ENCODE data around the gene HSF5. TPM values are rescaled to one million over a fixed set of nuclear protein-coding genes. Genes with fewer than 3 reads are reported as not detected.
A peak's percentile ranks its signal among the peaks of the same experiment; 100 is the strongest.

Gene HSF5
- total and polyA plus RNA-seq, 8 donors = 0.18 TPM; not detected in 7

- peak in 1 of 2 donors; percentile 60 for DNase-seq
- H3K4me3 ChIP-seq = peak overlapping the region; percentile 80 to 88 (median 84)
- TF ChIP-seq EP300 (IDR thresholded peaks at IDR 0.05) (no peak), POLR2A (IDR thresholded peaks at IDR 0.05) (no peak), POLR2AphosphoS5 (IDR thresholded peaks at IDR 0.05) (no peak)
- TF ChIP-seq, protein P1, sequence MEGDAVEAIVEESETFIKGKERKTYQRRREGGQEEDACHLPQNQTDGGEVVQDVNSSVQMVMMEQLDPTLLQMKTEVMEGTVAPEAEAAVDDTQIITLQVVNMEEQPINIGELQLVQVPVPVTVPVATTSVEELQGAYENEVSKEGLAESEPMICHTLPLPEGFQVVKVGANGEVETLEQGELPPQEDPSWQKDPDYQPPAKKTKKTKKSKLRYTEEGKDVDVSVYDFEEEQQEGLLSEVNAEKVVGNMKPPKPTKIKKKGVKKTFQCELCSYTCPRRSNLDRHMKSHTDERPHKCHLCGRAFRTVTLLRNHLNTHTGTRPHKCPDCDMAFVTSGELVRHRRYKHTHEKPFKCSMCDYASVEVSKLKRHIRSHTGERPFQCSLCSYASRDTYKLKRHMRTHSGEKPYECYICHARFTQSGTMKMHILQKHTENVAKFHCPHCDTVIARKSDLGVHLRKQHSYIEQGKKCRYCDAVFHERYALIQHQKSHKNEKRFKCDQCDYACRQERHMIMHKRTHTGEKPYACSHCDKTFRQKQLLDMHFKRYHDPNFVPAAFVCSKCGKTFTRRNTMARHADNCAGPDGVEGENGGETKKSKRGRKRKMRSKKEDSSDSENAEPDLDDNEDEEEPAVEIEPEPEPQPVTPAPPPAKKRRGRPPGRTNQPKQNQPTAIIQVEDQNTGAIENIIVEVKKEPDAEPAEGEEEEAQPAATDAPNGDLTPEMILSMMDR (IDR thresholded peaks at IDR 0.05) = no peak
- 23 to 30% (median 28%) methylated on average over 14 of the region's 14 CpGs for WGBS, 5 donors
- peaks cover 35 to 46% (median 43%) of the 10 kb centered on the region in 4 donors for H3K36me3 ChIP-seq
- peaks cover 29 to 48% (median 45%) of the 10 kb centered on the region in 4 donors for H3K4me1 ChIP-seq
- no peaks in the 10 kb centered on the region for H3K9me3 ChIP-seq
- peak overlapping the region in 2 of 5 donors; percentile 82 to 98 for H3K27ac ChIP-seq
- intact Hi-C loops (cut with DNase I; ENCODE audit: low total_unique reads) = loop anchor here (10.0 kb wide), 1 partner anchor 491 kb away; no protein-coding TSS in a partner anchor
- H3K27me3 ChIP-seq = no peaks in the 10 kb centered on the region
These were observed 25.2 kb upstream of the HSF5 start for GRCh38 chr17:58513267-58513964.

DNA sequence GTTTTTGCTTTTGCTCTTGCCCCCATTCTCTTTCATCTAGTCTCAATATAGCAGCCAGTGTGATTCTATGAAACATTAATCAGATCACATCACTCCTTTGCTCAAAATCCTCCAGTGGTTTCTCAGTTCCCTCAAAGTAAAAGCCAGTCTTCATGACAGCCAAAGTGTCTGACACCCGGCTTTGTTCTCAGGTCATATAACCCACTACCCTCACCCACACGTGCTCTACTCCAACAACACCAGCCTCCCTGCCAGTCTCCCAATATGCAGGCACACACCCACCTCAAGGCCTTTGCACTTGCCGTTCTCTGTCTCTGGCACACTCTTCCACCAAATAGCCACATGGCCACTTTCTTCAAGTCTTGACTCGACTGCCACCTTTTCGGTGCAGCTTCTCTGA lies 21.9 kb upstream of the HSF5 start:
- TF ChIP-seq POLR2AphosphoS5 (IDR thresholded peaks at IDR 0.05) = no peak
- no peak for TF ChIP-seq EP300 (IDR thresholded peaks at IDR 0.05)
- TF ChIP-seq, protein P1 (IDR thresholded peaks at IDR 0.05) = no peak
- TF ChIP-seq POLR2A (IDR thresholded peaks at IDR 0.05) = no peak
- intact Hi-C loops (cut with DNase I; ENCODE audit: low total_unique reads) = loop anchor here (10.0 kb wide), 1 partner anchor 495 kb away; no protein-coding TSS in a partner anchor
- WGBS, 5 donors = 91 to 95% (median 92%) methylated on average over 5 of the region's 5 CpGs
- Histone ChIP-seq H3K4me1 (peaks cover 17 to 43% (median 22%) of the 10 kb centered on the region in 4 donors), H3K27me3 (no peaks in the 10 kb centered on the region), H3K27ac (no peak overlapping the region), H3K9me3 (no peaks in the 10 kb centered on the region), H3K4me3 (no peak overlapping the region), H3K36me3 (peaks cover 61 to 79% (median 77%) of the 10 kb centered on the region in 4 donors)
- no peak for DNase-seq

- Histone ChIP-seq H3K4me3 (no peak overlapping the region), H3K36me3 (peaks cover 77 to 95% (median 92%) of the 10 kb centered on the region in 4 donors), H3K4me1 (peaks cover 6 to 35% (median 10%) of the 10 kb centered on the region in 4 donors), H3K27me3 (no peaks in the 10 kb centered on the region), H3K9me3 (no peaks in the 10 kb centered on the region), H3K27ac (no peak overlapping the region)
- DNase-seq = no peak
- intact Hi-C loops (cut with DNase I; ENCODE audit: low total_unique reads) = no loop called here
- WGBS, 5 donors = 84 to 88% (median 86%) methylated on average over 9 to 10 of the region's 10 CpGs
- TF ChIP-seq, protein P1 (IDR thresholded peaks at IDR 0.05) = no peak
- TF ChIP-seq POLR2A (IDR thresholded peaks at IDR 0.05) (no peak), EP300 (IDR thresholded peaks at IDR 0.05) (no peak), POLR2AphosphoS5 (IDR thresholded peaks at IDR 0.05) (no peak)
These were observed 20.3 kb upstream of the HSF5 start for GRCh38 chr17:58508341-58509067.

GRCh38 chr17:58507123-58507634 lies 19.0 kb upstream of the HSF5 start:
- Histone ChIP-seq H3K27me3 (no peaks in the 10 kb centered on the region), H3K4me1 (peaks cover 0 to 24% (median under 1%) of the 10 kb centered on the region in 4 donors), H3K9me3 (no peaks in the 10 kb centered on the region), H3K4me3 (no peak overlapping the region), H3K27ac (peak overlapping the region in 1 of 5 donors; percentile 19), H3K36me3 (peaks cover 88 to 100% (median 100%) of the 10 kb centered on the region in 4 donors)
- TF ChIP-seq POLR2AphosphoS5 (IDR thresholded peaks at IDR 0.05) (no peak), EP300 (IDR thresholded peaks at IDR 0.05) (no peak)
- intact Hi-C loops (cut with DNase I; ENCODE audit: low total_unique reads) = no loop called here
- no peak for DNase-seq
- WGBS, 5 donors = 89 to 97% (median 94%) methylated on average over 6 to 13 of the region's 13 CpGs

All from stomach (tissue), 9 donors.